ENCODE measurements around the gene SPECC1.

GRCh38 chr17:20263595-20263994 lies 254.4 kb downstream of the SPECC1 start:
- TF ChIP-seq CTCF (IDR thresholded peaks at IDR 0.05) (no peak), POLR2A (IDR thresholded peaks at IDR 0.05) (no peak), POLR2AphosphoS5 (IDR thresholded peaks at IDR 0.05) (no peak)

Measured in breast epithelium (tissue), 3 donors.